PC-3 (cell line): ENCODE measurements around the gene PTN. TPM values are rescaled to one million over a fixed set of nuclear protein-coding genes. Genes with fewer than 3 reads are reported as not detected.

Source experiments
- ATAC-seq: fragments of 200-7000 bp; cut with Tn5 transposase; 2 replicates; pipeline ENCODE4 v1.9.1; 2020; ENCODE audit warnings: mild to moderate bottlenecking, moderate library complexity
- BruUV-seq: library from RNA; stranded (reverse); fragments of 400-500 nt; replicated peaks from 2 replicates; lab custom pipeline; 2021; lab: Mats Ljungman, UMichigan
- CTCF ChIA-PET: fragments of 300-600 bp; sonication (Branson Sonifier 250); formaldehyde crosslinking; loops from one replicate; lab custom pipeline; 2022; ENCODE audit warnings: antibody characterized with exemption; lab: Charles Lee
- POLR2A ChIA-PET: fragments of 300-600 bp; sonication (Branson Sonifier 250); formaldehyde crosslinking; loops from one replicate; lab custom pipeline; 2022; ENCODE audit warnings: antibody characterized with exemption; ENCODE audit not compliant: unreplicated experiment; lab: Charles Lee
- DNase-seq: peaks from one replicate; pipeline ENCODE4 v3.0.0-alpha.2; 2015
- H2AFZ ChIP-seq: fragments of 300-600 bp; sonication (generic); 2 replicates; pipeline ENCODE4 v1.6.0; 2016; ENCODE audit warnings: antibody characterized with exemption, low read length
- H3F3A ChIP-seq: fragments of 300-600 bp; sonication (generic); one replicate; pipeline ENCODE4 v1.6.0; 2017; ENCODE audit warnings: antibody characterized with exemption, low read length, control low read depth, mild to moderate bottlenecking; ENCODE audit not compliant: unreplicated experiment
- H3K27ac ChIP-seq: fragments of 300-600 bp; sonication (generic); 2 replicates; pipeline ENCODE4 v1.5.1; 2016; ENCODE audit warnings: mild to moderate bottlenecking, low read length
- H3K27me3 ChIP-seq: fragments of 300-600 bp; sonication (generic); 2 replicates; pipeline ENCODE4 v1.6.1; 2016; ENCODE audit warnings: low read length, mixed read lengths
- H3K36me3 ChIP-seq: fragments of 300-600 bp; sonication (generic); 2 replicates; pipeline ENCODE4 v1.6.1; 2016; ENCODE audit warnings: low read depth, mixed run types, low read length, mixed read lengths
- H3K4me1 ChIP-seq: fragments of 300-600 bp; sonication (generic); 2 replicates; pipeline ENCODE4 v1.5.1; 2016; ENCODE audit warnings: low read length; ENCODE audit not compliant: insufficient read depth
- H3K4me2 ChIP-seq: fragments of 300-600 bp; sonication (generic); 2 replicates; pipeline ENCODE4 v1.6.0; 2016; ENCODE audit warnings: low read length
- H3K4me3 ChIP-seq: fragments of 300-600 bp; sonication (generic); 2 replicates; pipeline ENCODE4 v1.5.1; 2016; ENCODE audit warnings: mild to moderate bottlenecking, low read length, mixed read lengths
- H3K79me2 ChIP-seq: fragments of 300-600 bp; sonication (generic); 2 replicates; pipeline ENCODE4 v1.6.1; 2017; ENCODE audit warnings: low read length, mixed read lengths
- H3K9ac ChIP-seq: fragments of 300-600 bp; sonication (generic); 2 replicates; pipeline ENCODE4 v1.6.0; 2016; ENCODE audit warnings: mild to moderate bottlenecking, low read length
- H3K9me2 ChIP-seq: fragments of 300-600 bp; sonication (generic); replicated peaks from 2 replicates; pipeline ENCODE4 v1.6.1; 2016; ENCODE audit warnings: mixed run types, low read length, mixed read lengths
- H3K9me3 ChIP-seq: fragments of 300-600 bp; sonication (generic); 2 replicates; pipeline ENCODE4 v1.6.1; 2016; ENCODE audit warnings: low read length, mixed read lengths
- H4K20me1 ChIP-seq: fragments of 300-600 bp; sonication (generic); 2 replicates; pipeline ENCODE4 v1.6.1; 2016; ENCODE audit warnings: low read length, mixed read lengths
- CTCF ChIP-seq: fragments of 300-600 bp; sonication (generic); conservative IDR thresholded peaks from 2 replicates; pipeline ENCODE4 v1.5.1; 2017; ENCODE audit warnings: antibody characterized with exemption, low read depth, mild to moderate bottlenecking, low read length
- EZH2 ChIP-seq: fragments of 300-600 bp; sonication (generic); IDR thresholded peaks from one replicate; pipeline ENCODE4 v1.6.1; 2017; ENCODE audit warnings: antibody characterized with exemption, mild to moderate bottlenecking, low read length; ENCODE audit not compliant: unreplicated experiment
- EZH2phosphoT487 ChIP-seq: fragments of 300-600 bp; sonication (generic); IDR thresholded peaks from 2 replicates; pipeline ENCODE4 v1.6.1; 2018; ENCODE audit warnings: mild to moderate bottlenecking, antibody characterized with exemption, low read length, borderline replicate concordance
- intact Hi-C: fragments of 100-400 bp; cut with micrococcal nuclease; formaldehyde crosslinking; loops from 2 replicates; pipeline ENCODE4 v1.9.0; 2023
- total RNA-seq: library from RNA; depleted of rRNA; stranded (reverse); fragments of >200 nt; gene quantifications from 2 replicates; pipeline ENCODE4 v1.2.3, GENCODE V29; 2014

PTN gene
- total RNA-seq, 1 experiment from 2014 or later: 0.07 TPM

GRCh38 chr7:137335814-137336213 lies 7.7 kb downstream of the PTN start:
- no peak for TF ChIP-seq EZH2
- no peak for TF ChIP-seq EZH2phosphoT487
- no peak for TF ChIP-seq CTCF
- H3K79me2 ChIP-seq: no peaks in the 10 kb centered on the region
- H3K9me3 ChIP-seq: no peaks in the 10 kb centered on the region
- no peaks in the 10 kb centered on the region for H4K20me1 ChIP-seq
- no peaks in the 10 kb centered on the region for H3K9me2 ChIP-seq
- DNase-seq (peak; percentile 35), ATAC-seq (no peak)
- no peaks in the 10 kb centered on the region for H3F3A ChIP-seq
- no peaks in the 10 kb centered on the region for H3K36me3 ChIP-seq
- POLR2A ChIA-PET: no interaction called here
- H3K9ac ChIP-seq: no peak overlapping the region
- intact Hi-C loops: no loop called here
- H3K4me2 ChIP-seq: no peak overlapping the region
- no peak overlapping the region for H3K4me3 ChIP-seq
- CTCF ChIA-PET: no interaction called here
- BruUV-seq: no TSS peak
- peaks cover 8% of the 10 kb centered on the region for H3K4me1 ChIP-seq
- H3K27ac ChIP-seq: no peak overlapping the region
- H3K27me3 ChIP-seq: peaks cover 12% of the 10 kb centered on the region
- no peak overlapping the region for H2AFZ ChIP-seq

DNA sequence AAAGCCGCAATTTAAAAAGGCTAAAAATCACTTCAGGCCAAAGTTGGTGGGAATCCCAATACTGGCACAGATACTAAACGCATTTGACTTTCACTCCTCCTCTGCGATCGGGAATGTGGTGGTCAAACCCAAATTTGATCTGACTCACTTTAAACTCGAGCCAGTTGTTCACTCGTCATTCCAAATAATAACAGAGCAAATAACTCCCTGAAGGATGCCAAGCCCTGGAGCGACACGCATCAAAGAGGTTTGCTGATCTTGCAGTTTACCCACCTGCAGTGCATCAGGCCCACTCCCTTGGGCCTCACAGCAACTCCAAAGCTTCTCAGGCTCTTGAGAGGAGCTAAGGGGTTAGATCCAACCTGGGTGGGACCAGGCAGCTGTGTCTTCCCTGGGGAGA lies 12.2 kb downstream of the PTN start:
- DNase-seq (peak; percentile 66), ATAC-seq (peak; percentile 29; the same call in 1 of the 2 replicates)
- H3K9me2 ChIP-seq: no peaks in the 10 kb centered on the region
- BruUV-seq: no TSS peak
- peaks cover 8% of the 10 kb centered on the region for H3K4me1 ChIP-seq
- no peaks in the 10 kb centered on the region for H4K20me1 ChIP-seq
- ChIA-PET CTCF (no interaction called here), POLR2A (no interaction called here)
- no peak overlapping the region for H3K27ac ChIP-seq
- no peak overlapping the region for H2AFZ ChIP-seq
- intact Hi-C loops: no loop called here
- no peaks in the 10 kb centered on the region for H3F3A ChIP-seq
- TF ChIP-seq CTCF: no peak
- no peak for TF ChIP-seq EZH2phosphoT487
- TF ChIP-seq EZH2: no peak
- H3K27me3 ChIP-seq: no peaks in the 10 kb centered on the region
- H3K4me3 ChIP-seq: no peak overlapping the region
- H3K36me3 ChIP-seq: no peaks in the 10 kb centered on the region
- no peak overlapping the region for H3K9ac ChIP-seq
- H3K79me2 ChIP-seq: no peaks in the 10 kb centered on the region
- no peak overlapping the region for H3K4me2 ChIP-seq
- H3K9me3 ChIP-seq: no peaks in the 10 kb centered on the region

DNA sequence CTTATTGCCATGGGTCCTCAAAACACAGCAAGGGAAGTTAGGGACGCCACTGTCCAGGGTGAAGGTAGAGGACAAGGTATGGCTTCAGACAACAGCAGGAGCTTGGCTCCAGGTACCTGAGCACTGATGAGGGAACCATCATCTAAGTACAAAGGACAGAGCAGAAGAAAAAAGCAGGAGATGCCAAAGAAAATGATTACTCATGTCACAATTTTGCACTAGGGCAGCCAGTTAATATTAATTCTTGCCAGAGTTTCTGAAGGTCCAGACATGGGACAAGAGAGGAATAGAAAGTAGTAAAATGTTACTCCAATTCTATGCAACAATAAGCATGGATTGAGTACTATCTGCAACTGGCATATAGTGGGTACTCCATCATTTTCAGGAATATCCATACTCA lies 14.1 kb downstream of the PTN start:
- Histone ChIP-seq H3K79me2 (no peaks in the 10 kb centered on the region), H3F3A (no peaks in the 10 kb centered on the region), H4K20me1 (no peaks in the 10 kb centered on the region), H3K9me2 (no peaks in the 10 kb centered on the region), H3K4me2 (no peak overlapping the region), H3K9me3 (no peaks in the 10 kb centered on the region), H3K27ac (no peak overlapping the region), H3K36me3 (no peaks in the 10 kb centered on the region), H3K27me3 (no peaks in the 10 kb centered on the region), H3K9ac (no peak overlapping the region), H3K4me1 (peaks cover 8% of the 10 kb centered on the region), H3K4me3 (no peak overlapping the region), H2AFZ (no peak overlapping the region)
- ATAC-seq: no peak
- no TSS peak for BruUV-seq
- no peak for TF ChIP-seq EZH2
- no peak for TF ChIP-seq CTCF
- TF ChIP-seq EZH2phosphoT487: no peak
- intact Hi-C loops: no loop called here
- DNase-seq: no peak
- POLR2A ChIA-PET: no interaction called here
- CTCF ChIA-PET: no interaction called here
